Liver (tissue), 9 donors: Measurements from ENCODE around the gene TUBA4A. TPM values are rescaled to one million over a fixed set of nuclear protein-coding genes. Genes with fewer than 3 reads are reported as not detected.

Source experiments
- DNase-seq: peaks from one replicate; pipeline ENCODE4 v3.0.0-alpha.2; 2017; ENCODE audit warnings: low spot score
- H3K27ac ChIP-seq, 2 donors: one replicate each; pipeline ENCODE4 v1.7.0; 2013; ENCODE audit warnings: inconsistent platforms in 2 of 2, low read length in 2 of 2, control low read depth in 1 of 2, low read depth in 1 of 2, mild to moderate bottlenecking in 1 of 2
- H3K27me3 ChIP-seq, 4 donors: one replicate each; pipeline versions ENCODE4 v1.6.1 to v1.7.0; 2013; ENCODE audit warnings: low read length in 3 of 4, inconsistent platforms in 1 of 4, mild to moderate bottlenecking in 1 of 4, moderate library complexity in 1 of 4; ENCODE audit not compliant: control insufficient read depth in 4 of 4, insufficient read depth in 4 of 4
- H3K36me3 ChIP-seq, 4 donors: one replicate each; pipeline versions ENCODE4 v1.6.1 to v1.7.0; 2013; ENCODE audit warnings: low read length in 3 of 4, mild to moderate bottlenecking in 3 of 4, low read depth in 1 of 4, moderate library complexity in 1 of 4; ENCODE audit not compliant: control insufficient read depth in 4 of 4, insufficient read depth in 3 of 4
- H3K4me1 ChIP-seq, 4 donors: one replicate each; pipeline versions ENCODE4 v1.6.1 to v1.7.0; 2013; ENCODE audit warnings: low read length in 3 of 4, mild to moderate bottlenecking in 3 of 4, moderate library complexity in 1 of 4; ENCODE audit not compliant: control insufficient read depth in 4 of 4, insufficient read depth in 4 of 4
- H3K4me3 ChIP-seq, 3 donors: one replicate each; pipeline versions ENCODE4 v1.6.1 to v1.7.0; 2013; ENCODE audit warnings: low read length in 3 of 3, control low read depth in 1 of 3, low read depth in 1 of 3, mild to moderate bottlenecking in 1 of 3
- H3K9ac ChIP-seq, 2 donors: one replicate each; pipeline ENCODE4 v1.7.0; 2013; ENCODE audit warnings: low read length in 2 of 2, mild to moderate bottlenecking in 2 of 2, moderate library complexity in 2 of 2, control low read depth in 1 of 2, low read depth in 1 of 2
- H3K9me3 ChIP-seq, 4 donors: one replicate each; pipeline versions ENCODE4 v1.6.1 to v1.7.0; 2013; ENCODE audit warnings: low read length in 3 of 4; ENCODE audit not compliant: control insufficient read depth in 4 of 4
- FOXA1 ChIP-seq: IDR thresholded peaks from 2 replicates; pipeline ENCODE4 v1.6.1; 2016; ENCODE audit warnings: antibody characterized with exemption
- GABPA ChIP-seq, 2 donors: IDR thresholded peaks in 1 of 2; conservative IDR thresholded peaks in 1 of 2; 2 replicates each; pipeline ENCODE4 v1.6.1; 2016; ENCODE audit warnings: antibody characterized with exemption in 2 of 2, mild to moderate bottlenecking in 1 of 2, moderate library complexity in 1 of 2
- HNF4A ChIP-seq, 2 donors: conservative IDR thresholded peaks; 2 replicates each; pipeline ENCODE4 v1.6.1; 2016; ENCODE audit warnings: antibody characterized with exemption in 2 of 2, mild to moderate bottlenecking in 2 of 2
- HNF4G ChIP-seq: IDR thresholded peaks from 2 replicates; pipeline ENCODE4 v1.6.1; 2016; ENCODE audit warnings: antibody characterized with exemption
- MAX ChIP-seq: IDR thresholded peaks from 2 replicates; pipeline ENCODE4 v1.6.1; 2016; ENCODE audit warnings: antibody characterized with exemption
- NR2F2 ChIP-seq: IDR thresholded peaks from 2 replicates; pipeline ENCODE4 v1.6.1; 2016; ENCODE audit warnings: antibody characterized with exemption
- RAD21 ChIP-seq, 2 donors: IDR thresholded peaks; 2 replicates each; pipeline ENCODE4 v1.6.1; 2016; ENCODE audit warnings: antibody characterized with exemption in 2 of 2, mild to moderate bottlenecking in 2 of 2
- RXRA ChIP-seq, 2 donors: IDR thresholded peaks; 2 replicates each; pipeline ENCODE4 v1.6.1; 2017 to 2018; ENCODE audit warnings: antibody characterized with exemption in 2 of 2, mild to moderate bottlenecking in 1 of 2
- SP1 ChIP-seq: IDR thresholded peaks from 2 replicates; pipeline ENCODE4 v1.6.1; 2018; ENCODE audit warnings: antibody characterized with exemption, mild to moderate bottlenecking
- TAF1 ChIP-seq: conservative IDR thresholded peaks from 2 replicates; pipeline ENCODE4 v1.6.1; 2016; ENCODE audit warnings: antibody characterized with exemption, mild to moderate bottlenecking
- WGBS: extraction: QIAGEN DNeasy Blood & Tissue Kit; methylation state at CpG from one replicate; pipeline ENCODE4 v1.1.7; 2013; 5-methylcytosine and 5-hydroxymethylcytosine counted together
- polyA plus RNA-seq, 2 donors: library from polyadenylated mRNA; stranded (reverse) in 1 of 2; unstranded in 1 of 2; fragments of 200-250 nt in 1 of 2; fragments of >200 nt in 1 of 2; fragmentation: Nextera tagmentation in 1 of 2; extraction: Ambion mirVana in 1 of 2; gene quantifications; one replicate each; pipeline versions ENCODE4 v1.2.1 to v1.2.3, GENCODE V29; 2013 to 2015
- total RNA-seq, 2 donors: library from RNA; depleted of rRNA; stranded (reverse); fragments of >200 nt; gene quantifications; one replicate each; pipeline ENCODE4 v1.2.3, GENCODE V29; 2014
- TF ChIP-seq, protein P1 (sequence below): IDR thresholded peaks from 2 replicates; pipeline ENCODE4 v1.6.1; 2016; ENCODE audit warnings: antibody characterized with exemption
- TF ChIP-seq, protein P2 (sequence below): IDR thresholded peaks from 2 replicates; pipeline ENCODE4 v1.6.1; 2016; ENCODE audit warnings: antibody characterized with exemption, mild to moderate bottlenecking
- TF ChIP-seq, protein P3 (sequence below): fragments of 150-350 bp; IDR thresholded peaks from 2 replicates; pipeline ENCODE4 v1.5.1; 2017; ENCODE audit warnings: improper control_type of control experiment, low read depth, low read length; ENCODE audit not compliant: missing input control
- donor health status: healthy.
- donor health status: healthy.
- donor health status: healthy.
- donor health status: healthy.
- donor health status: healthy.

Gene TUBA4A
- total and polyA plus RNA-seq, 4 donors = 16.2 to 63.1 (median 31.6) TPM

DNA sequence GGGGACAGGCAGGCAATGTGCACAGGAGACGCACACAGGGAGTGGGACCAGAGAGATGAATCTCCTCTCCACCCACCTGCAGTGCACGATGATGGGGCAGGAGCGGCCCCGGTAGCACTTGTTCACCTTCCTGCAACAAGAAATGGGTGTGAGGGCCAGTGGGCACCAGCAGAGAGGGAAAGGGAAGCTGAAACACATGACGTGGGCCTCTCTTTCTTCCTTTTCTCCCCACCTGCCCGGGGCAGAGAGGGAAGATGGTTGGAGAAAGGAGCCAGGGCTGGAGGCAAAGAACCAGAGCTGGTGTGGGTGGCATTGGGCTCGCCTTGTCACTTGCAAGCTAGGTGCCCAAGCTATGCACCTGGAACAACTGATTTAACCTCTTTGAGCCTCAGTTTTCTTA lies 37.7 kb upstream of the TUBA4A start:
- no peak for DNase-seq
- H3K4me3 ChIP-seq = no peak overlapping the region
- no peak overlapping the region for H3K9ac ChIP-seq
- H3K4me1 ChIP-seq = peaks cover 0 to 4% (median 3%) of the 10 kb centered on the region in 4 donors
- TF ChIP-seq, protein P1, sequence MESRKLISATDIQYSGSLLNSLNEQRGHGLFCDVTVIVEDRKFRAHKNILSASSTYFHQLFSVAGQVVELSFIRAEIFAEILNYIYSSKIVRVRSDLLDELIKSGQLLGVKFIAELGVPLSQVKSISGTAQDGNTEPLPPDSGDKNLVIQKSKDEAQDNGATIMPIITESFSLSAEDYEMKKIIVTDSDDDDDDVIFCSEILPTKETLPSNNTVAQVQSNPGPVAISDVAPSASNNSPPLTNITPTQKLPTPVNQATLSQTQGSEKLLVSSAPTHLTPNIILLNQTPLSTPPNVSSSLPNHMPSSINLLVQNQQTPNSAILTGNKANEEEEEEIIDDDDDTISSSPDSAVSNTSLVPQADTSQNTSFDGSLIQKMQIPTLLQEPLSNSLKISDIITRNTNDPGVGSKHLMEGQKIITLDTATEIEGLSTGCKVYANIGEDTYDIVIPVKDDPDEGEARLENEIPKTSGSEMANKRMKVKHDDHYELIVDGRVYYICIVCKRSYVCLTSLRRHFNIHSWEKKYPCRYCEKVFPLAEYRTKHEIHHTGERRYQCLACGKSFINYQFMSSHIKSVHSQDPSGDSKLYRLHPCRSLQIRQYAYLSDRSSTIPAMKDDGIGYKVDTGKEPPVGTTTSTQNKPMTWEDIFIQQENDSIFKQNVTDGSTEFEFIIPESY = no peak
- TF ChIP-seq, protein P2, sequence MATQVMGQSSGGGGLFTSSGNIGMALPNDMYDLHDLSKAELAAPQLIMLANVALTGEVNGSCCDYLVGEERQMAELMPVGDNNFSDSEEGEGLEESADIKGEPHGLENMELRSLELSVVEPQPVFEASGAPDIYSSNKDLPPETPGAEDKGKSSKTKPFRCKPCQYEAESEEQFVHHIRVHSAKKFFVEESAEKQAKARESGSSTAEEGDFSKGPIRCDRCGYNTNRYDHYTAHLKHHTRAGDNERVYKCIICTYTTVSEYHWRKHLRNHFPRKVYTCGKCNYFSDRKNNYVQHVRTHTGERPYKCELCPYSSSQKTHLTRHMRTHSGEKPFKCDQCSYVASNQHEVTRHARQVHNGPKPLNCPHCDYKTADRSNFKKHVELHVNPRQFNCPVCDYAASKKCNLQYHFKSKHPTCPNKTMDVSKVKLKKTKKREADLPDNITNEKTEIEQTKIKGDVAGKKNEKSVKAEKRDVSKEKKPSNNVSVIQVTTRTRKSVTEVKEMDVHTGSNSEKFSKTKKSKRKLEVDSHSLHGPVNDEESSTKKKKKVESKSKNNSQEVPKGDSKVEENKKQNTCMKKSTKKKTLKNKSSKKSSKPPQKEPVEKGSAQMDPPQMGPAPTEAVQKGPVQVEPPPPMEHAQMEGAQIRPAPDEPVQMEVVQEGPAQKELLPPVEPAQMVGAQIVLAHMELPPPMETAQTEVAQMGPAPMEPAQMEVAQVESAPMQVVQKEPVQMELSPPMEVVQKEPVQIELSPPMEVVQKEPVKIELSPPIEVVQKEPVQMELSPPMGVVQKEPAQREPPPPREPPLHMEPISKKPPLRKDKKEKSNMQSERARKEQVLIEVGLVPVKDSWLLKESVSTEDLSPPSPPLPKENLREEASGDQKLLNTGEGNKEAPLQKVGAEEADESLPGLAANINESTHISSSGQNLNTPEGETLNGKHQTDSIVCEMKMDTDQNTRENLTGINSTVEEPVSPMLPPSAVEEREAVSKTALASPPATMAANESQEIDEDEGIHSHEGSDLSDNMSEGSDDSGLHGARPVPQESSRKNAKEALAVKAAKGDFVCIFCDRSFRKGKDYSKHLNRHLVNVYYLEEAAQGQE = no peak
- peaks cover 0 to 3% (median 0%) of the 10 kb centered on the region in 4 donors for H3K36me3 ChIP-seq
- H3K27ac ChIP-seq = no peak overlapping the region
- WGBS = 80% methylated on average over 7 of the region's 7 CpGs
- H3K9me3 ChIP-seq = no peaks in the 10 kb centered on the region
- no peaks in the 10 kb centered on the region for H3K27me3 ChIP-seq

- Histone ChIP-seq H3K9ac (no peak overlapping the region), H3K9me3 (no peaks in the 10 kb centered on the region), H3K4me3 (no peak overlapping the region), H3K27ac (no peak overlapping the region), H3K27me3 (no peaks in the 10 kb centered on the region), H3K36me3 (peaks cover 0 to 4% (median 1%) of the 10 kb centered on the region in 4 donors), H3K4me1 (peaks cover 0 to 4% (median 3%) of the 10 kb centered on the region in 4 donors)
- TF ChIP-seq RAD21 (IDR thresholded peaks at IDR 0.05) = no peak
- TF ChIP-seq RXRA (IDR thresholded peaks at IDR 0.05) = no peak
- no peak for TF ChIP-seq TAF1
- TF ChIP-seq HNF4A (conservative IDR thresholded peaks at IDR 0.05) = no peak
- no peak for TF ChIP-seq MAX
- TF ChIP-seq, protein P3, sequence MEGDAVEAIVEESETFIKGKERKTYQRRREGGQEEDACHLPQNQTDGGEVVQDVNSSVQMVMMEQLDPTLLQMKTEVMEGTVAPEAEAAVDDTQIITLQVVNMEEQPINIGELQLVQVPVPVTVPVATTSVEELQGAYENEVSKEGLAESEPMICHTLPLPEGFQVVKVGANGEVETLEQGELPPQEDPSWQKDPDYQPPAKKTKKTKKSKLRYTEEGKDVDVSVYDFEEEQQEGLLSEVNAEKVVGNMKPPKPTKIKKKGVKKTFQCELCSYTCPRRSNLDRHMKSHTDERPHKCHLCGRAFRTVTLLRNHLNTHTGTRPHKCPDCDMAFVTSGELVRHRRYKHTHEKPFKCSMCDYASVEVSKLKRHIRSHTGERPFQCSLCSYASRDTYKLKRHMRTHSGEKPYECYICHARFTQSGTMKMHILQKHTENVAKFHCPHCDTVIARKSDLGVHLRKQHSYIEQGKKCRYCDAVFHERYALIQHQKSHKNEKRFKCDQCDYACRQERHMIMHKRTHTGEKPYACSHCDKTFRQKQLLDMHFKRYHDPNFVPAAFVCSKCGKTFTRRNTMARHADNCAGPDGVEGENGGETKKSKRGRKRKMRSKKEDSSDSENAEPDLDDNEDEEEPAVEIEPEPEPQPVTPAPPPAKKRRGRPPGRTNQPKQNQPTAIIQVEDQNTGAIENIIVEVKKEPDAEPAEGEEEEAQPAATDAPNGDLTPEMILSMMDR = no peak
- no peak for TF ChIP-seq GABPA (IDR thresholded peaks at IDR 0.05 in 1 of 2, conservative IDR thresholded peaks at IDR 0.05 in 1 of 2)
- TF ChIP-seq, protein P2 = no peak
- TF ChIP-seq HNF4G = no peak
- TF ChIP-seq FOXA1 = no peak
- TF ChIP-seq SP1 = no peak
- TF ChIP-seq NR2F2 = no peak
- 91% methylated on average over 16 of the region's 16 CpGs for WGBS
- no peak for DNase-seq
Measured at GRCh38 chr2:219290381-219291171, 36.9 kb upstream of the TUBA4A start.
